NB4 (cell line): Measurements from ENCODE around the gene MYO16.

Experiments
- DNase-seq: peaks from one replicate; pipeline ENCODE4 v3.0.0; 2010; ENCODE audit warnings: low read depth
- H3K4me3 ChIP-seq: one replicate; pipeline ENCODE4 v1.5.1; 2011; ENCODE audit warnings: mild to moderate bottlenecking, low read depth, low read length, moderate library complexity
- MYC ChIP-seq: IDR thresholded peaks from 2 replicates; pipeline ENCODE4 v1.6.1; 2011; ENCODE audit warnings: low read depth, low read length
- POLR2A ChIP-seq: IDR thresholded peaks from 2 replicates; pipeline ENCODE4 v1.6.1; 2011; ENCODE audit warnings: mild to moderate bottlenecking; ENCODE audit not compliant: insufficient read length; ENCODE audit errors: extremely low read depth
- TF ChIP-seq, protein P1 (sequence below): IDR thresholded peaks from 2 replicates; pipeline ENCODE4 v1.6.1; 2011; ENCODE audit warnings: low read depth, low read length
- TF ChIP-seq, protein P2 (sequence below): IDR thresholded peaks from one replicate; pipeline ENCODE4 v1.5.1; 2012; ENCODE audit warnings: low read depth, low read length

The MYO16 gene

DNA sequence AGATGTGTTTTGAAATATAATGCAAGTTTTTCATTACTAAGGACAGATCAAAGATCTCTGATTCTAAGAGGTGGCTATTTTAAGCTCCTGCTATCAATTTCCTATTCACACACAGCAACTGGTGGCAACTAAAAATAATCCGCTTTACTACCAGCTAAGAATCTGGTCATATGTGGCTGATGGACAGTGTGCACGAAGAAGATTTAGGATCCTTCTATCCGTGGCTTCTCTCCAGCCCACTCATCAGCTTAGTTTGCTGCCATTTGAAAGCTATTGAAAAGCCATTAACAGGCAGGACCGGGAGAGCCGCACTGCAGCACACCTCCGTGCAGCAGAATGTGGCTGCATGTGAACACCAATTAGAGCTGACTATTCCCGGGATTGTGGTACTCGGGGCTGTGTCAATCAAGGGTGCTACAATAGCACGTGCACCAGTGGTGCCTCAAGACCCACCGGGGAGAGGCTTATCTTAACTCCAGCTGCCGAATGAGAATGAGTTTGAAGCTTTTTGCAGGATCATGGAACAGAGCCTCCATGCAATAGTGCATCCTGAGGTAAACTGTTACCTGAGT, at the start of gene MYO16:
Gene MYO16 (plus strand): TSS at position 431 of the 572 bp plus-strand sequence. CDS start 234 bp downstream, outside the sequence.
- no peak for DNase-seq
- no peak within 1 kb of the TSS for H3K4me3 ChIP-seq
- TF ChIP-seq, protein P1, sequence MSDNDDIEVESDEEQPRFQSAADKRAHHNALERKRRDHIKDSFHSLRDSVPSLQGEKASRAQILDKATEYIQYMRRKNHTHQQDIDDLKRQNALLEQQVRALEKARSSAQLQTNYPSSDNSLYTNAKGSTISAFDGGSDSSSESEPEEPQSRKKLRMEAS, result no peak
- TF ChIP-seq, protein P2, sequence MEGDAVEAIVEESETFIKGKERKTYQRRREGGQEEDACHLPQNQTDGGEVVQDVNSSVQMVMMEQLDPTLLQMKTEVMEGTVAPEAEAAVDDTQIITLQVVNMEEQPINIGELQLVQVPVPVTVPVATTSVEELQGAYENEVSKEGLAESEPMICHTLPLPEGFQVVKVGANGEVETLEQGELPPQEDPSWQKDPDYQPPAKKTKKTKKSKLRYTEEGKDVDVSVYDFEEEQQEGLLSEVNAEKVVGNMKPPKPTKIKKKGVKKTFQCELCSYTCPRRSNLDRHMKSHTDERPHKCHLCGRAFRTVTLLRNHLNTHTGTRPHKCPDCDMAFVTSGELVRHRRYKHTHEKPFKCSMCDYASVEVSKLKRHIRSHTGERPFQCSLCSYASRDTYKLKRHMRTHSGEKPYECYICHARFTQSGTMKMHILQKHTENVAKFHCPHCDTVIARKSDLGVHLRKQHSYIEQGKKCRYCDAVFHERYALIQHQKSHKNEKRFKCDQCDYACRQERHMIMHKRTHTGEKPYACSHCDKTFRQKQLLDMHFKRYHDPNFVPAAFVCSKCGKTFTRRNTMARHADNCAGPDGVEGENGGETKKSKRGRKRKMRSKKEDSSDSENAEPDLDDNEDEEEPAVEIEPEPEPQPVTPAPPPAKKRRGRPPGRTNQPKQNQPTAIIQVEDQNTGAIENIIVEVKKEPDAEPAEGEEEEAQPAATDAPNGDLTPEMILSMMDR, result no peak
- TF ChIP-seq MYC (no peak), POLR2A (no peak)

DNA sequence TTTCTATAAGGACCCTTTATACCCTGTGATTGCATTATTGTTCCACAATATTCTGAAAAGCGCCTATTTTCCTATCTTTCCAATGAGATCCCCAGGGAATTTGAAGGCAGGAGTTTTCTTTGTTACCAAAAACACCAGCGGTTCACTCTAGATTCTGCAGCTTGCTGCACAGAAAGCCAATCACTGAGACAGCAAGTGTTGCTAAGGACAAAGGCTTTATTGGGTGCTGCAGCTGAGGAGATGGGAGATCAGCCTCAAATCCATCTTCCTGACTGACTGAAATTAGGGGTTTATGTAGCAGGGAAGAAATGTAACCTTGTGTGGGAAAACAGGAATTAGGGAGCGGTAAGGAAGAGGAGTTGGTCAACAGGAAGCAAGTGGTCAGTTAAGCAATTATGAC, 42.6 kb upstream of the MYO16 start:
- no peak overlapping the region for H3K4me3 ChIP-seq
- TF ChIP-seq, protein P2, result no peak
- TF ChIP-seq, protein P1, result no peak
- TF ChIP-seq POLR2A (no peak), MYC (no peak)

DNA sequence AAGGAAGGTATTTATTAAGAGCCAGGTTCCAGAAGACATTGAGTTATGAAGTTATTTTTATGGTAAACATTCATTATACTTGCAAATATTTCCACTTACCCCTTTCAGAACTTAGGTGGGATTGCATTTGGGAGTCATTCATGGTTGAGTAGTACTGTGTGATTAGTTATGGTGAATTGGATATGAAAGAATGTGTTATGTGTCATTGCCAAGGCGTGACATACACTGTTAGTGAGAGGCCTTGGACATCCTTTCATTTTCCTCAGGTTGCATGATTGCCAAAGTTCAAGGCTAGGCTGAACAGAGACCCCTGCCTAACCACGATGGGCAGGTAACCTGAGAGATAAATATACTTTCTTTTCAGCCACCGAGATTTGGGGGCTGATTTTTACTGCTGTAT, 40.9 kb upstream of the MYO16 start:
- TF ChIP-seq MYC, result no peak
- TF ChIP-seq POLR2A, result no peak
- TF ChIP-seq, protein P1, result no peak
- TF ChIP-seq, protein P2, result no peak
- DNase-seq, result no peak
- no peak overlapping the region for H3K4me3 ChIP-seq

More for the DNA sequence above, 42.6 kb upstream of the MYO16 start:
- no peak for DNase-seq

DNA sequence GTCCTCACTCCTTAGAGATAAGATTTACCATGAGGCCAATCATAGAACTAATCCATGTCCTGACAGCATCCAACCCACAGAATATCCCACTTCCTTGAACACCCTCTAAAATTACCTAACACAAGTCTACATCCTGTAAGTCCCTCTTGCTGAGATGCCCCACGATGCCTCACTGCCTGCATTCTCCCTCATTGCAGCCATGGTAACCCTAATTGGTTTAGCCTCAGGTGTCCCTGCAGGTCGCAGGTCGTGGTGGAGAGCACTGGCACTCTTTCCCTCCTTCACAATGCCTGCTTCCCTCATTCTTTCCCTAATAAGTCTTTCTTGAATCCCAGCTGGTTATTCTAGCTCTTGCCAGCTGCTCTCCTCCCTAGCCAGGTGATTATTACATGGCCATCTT, 35.3 kb upstream of the MYO16 start:
- no peak for DNase-seq
- TF ChIP-seq, protein P1, result no peak
- TF ChIP-seq, protein P2, result no peak
- TF ChIP-seq POLR2A (no peak), MYC (no peak)
- H3K4me3 ChIP-seq, result no peak overlapping the region

DNA sequence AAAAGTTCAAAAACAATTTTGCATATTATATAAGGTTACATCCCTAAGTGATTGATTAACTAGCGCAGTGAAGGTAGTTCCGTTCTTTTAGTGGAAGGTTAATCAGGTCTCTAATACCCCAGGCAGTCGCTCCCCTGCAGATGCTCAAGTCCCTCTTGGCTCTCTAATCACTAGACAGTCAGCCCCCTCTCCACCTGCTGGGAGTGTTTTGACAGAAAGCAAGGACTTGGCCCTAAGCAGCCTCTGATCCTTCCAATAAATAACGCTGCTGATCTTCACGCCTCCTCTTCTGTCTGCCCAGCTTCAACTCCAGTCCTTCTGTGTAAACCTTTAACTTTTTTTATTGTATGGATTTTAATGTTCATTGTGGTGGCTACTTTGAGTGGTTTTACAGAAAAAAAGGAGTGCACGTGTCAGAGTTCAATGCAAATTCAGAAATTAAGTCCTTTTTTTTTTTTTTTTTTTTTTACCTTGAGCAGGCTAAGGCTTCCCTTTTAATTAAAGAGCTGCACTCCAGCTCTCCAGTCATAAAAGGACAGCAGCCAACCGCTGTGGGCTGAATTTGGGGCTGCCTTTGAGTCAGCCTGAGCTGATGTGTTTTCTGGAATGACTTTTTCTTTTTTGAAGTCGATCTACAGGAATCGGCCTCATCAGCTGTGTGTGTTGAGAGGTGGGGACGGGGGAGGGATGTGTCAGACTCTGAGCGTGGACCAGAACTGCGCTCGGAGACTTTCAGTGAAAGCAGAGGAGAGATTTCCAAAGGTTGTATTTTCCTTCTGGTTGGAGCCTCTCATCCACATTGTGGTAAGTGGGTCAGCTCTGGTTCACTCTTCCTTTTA, 33.8 kb upstream of the MYO16 start:
- H3K4me3 ChIP-seq, result no peak overlapping the region
- TF ChIP-seq, protein P1, result no peak
- no peak for TF ChIP-seq MYC
- TF ChIP-seq, protein P2, result no peak
- no peak for TF ChIP-seq POLR2A
- DNase-seq, result no peak
